ENCODE measurements around the gene DYRK1A. TPM values are rescaled to one million over a fixed set of nuclear protein-coding genes. Genes with fewer than 3 reads are reported as not detected.

The DYRK1A gene
- total and polyA plus RNA-seq, 2 of the 13 experiments (the other 11 are each of a cell fraction or from before 2014, with no cell fraction given) = 24.6 to 34.2 TPM

- CTCF ChIA-PET (ENCODE audit: low intra/inter-chr PET ratio, low total read pairs) = no interaction called here
These were observed 117.2 kb downstream of the DYRK1A start for GRCh38 chr21:37483776-37484175.

More at GRCh38 chr21:37483776-37484175, 117.2 kb downstream of the DYRK1A start:
- intact Hi-C loops (cut with micrococcal nuclease; ENCODE audit: unreplicated experiment) = no loop called here
- DNase-seq (ENCODE audit: low spot score) (no peak), ATAC-seq (no peak), FAIRE-seq (no peak)
- Histone ChIP-seq H3K27ac (ENCODE audit: extremely low read length, insufficient read depth, low read length) (no peak overlapping the region), H3K36me3 (replicated peaks in 1 of 2; ENCODE audit: control insufficient read depth in 1 of 2, insufficient read depth in 2 of 2, low read length in 2 of 2) (peaks cover 9 to 58% of the 10 kb centered on the region in 2 experiments; a peak in 4 of 5 replicates), H4K20me1 (ENCODE audit: insufficient read depth, low read length) (peaks cover 4% of the 10 kb centered on the region), H3K27me3 (ENCODE audit: control insufficient read depth in 1 of 2, insufficient read depth in 2 of 2, low read length in 2 of 2) (no peaks in the 10 kb centered on the region), H3K9me3 (ENCODE audit: low read length) (no peaks in the 10 kb centered on the region), H3K79me2 (ENCODE audit: insufficient read depth, low read length) (peaks cover 10% of the 10 kb centered on the region), H2AFZ (ENCODE audit: low read length) (no peak overlapping the region), H3K4me3 (replicated peaks in 1 of 3; ENCODE audit: insufficient read depth in 1 of 3, low read depth in 2 of 3, low read length in 3 of 3) (no peak overlapping the region), H3K4me2 (ENCODE audit: low read depth, low read length) (no peak overlapping the region), H3K9ac (ENCODE audit: insufficient read depth, low read depth, low read length) (no peak overlapping the region), H3K4me1 (ENCODE audit: insufficient read depth, low read length) (peaks cover 6% of the 10 kb centered on the region)
- POLR2A ChIA-PET = no interaction called here
- TF ChIP-seq NCOA2 (CRISPR knock-in tag; IDR thresholded peaks at IDR 0.05) = no peak
- TF ChIP-seq PRPF4 (IDR thresholded peaks at IDR 0.05; ENCODE audit: low read depth, low read length, poor library complexity, severe bottlenecking) = no peak
- TF ChIP-seq TFE3 (CRISPR knock-in tag; IDR thresholded peaks at IDR 0.05) = no peak
- no peak for TF ChIP-seq KDM6A (CRISPR knock-in tag; IDR thresholded peaks at IDR 0.05; ENCODE audit: low read depth)
- no peak for TF ChIP-seq ZNF274 (CRISPR knock-in tag; IDR thresholded peaks at IDR 0.05)
- TF ChIP-seq ZNF772 (CRISPR knock-in tag; IDR thresholded peaks at IDR 0.05) = no peak
- no peak for TF ChIP-seq DDIT3 (CRISPR knock-in tag; IDR thresholded peaks at IDR 0.05)
- no peak for TF ChIP-seq TMF1 (CRISPR knock-in tag; IDR thresholded peaks at IDR 0.05; ENCODE audit: low read depth)
- TF ChIP-seq PHB2 (IDR thresholded peaks at IDR 0.05; ENCODE audit: partially characterized antibody) = no peak
- no peak for TF ChIP-seq TBP (CRISPR knock-in tag; IDR thresholded peaks at IDR 0.05)
- no peak for TF ChIP-seq SOX6 (IDR thresholded peaks at IDR 0.05)
- TF ChIP-seq SOX6 (CRISPR knock-in tag; IDR thresholded peaks at IDR 0.05) = no peak
- TF ChIP-seq ZNF713 (CRISPR knock-in tag; IDR thresholded peaks at IDR 0.05) = no peak
- no peak for TF ChIP-seq HOXA3 (CRISPR knock-in tag; IDR thresholded peaks at IDR 0.05)
- no peak for TF ChIP-seq ZNF577 (CRISPR knock-in tag; IDR thresholded peaks at IDR 0.05; ENCODE audit: borderline replicate concordance, low read depth)
- no peak for TF ChIP-seq CBX5 (CRISPR knock-in tag; IDR thresholded peaks at IDR 0.05; ENCODE audit: borderline replicate concordance)
- TF ChIP-seq HNRNPL (IDR thresholded peaks at IDR 0.05; ENCODE audit: low read depth, low read length) = no peak
- no peak for TF ChIP-seq ZNF773 (CRISPR knock-in tag; IDR thresholded peaks at IDR 0.05; ENCODE audit: borderline replicate concordance)
- no peak for TF ChIP-seq ZMYM3 (CRISPR knock-in tag; IDR thresholded peaks at IDR 0.05)
- TF ChIP-seq ZNF768 (CRISPR knock-in tag; IDR thresholded peaks at IDR 0.05) = no peak
- no peak for TF ChIP-seq ZXDC (CRISPR knock-in tag; IDR thresholded peaks at IDR 0.05)
- BruUV-seq (replicated peaks) = no TSS peak
- WGBS (ENCODE audit: low lambda C conversion rate) = 100% methylated on average over 5 of the region's 7 CpGs
- in situ Hi-C loops (cut with HindIII; ENCODE audit: extremely low pct_ligation_motif_present, low pct_unique_long_range_greater_than_20kb) = no loop called here
